K562 (cell line): ENCODE results near the gene POLR3K. TPM values are rescaled to one million over a fixed set of nuclear protein-coding genes. Genes with fewer than 3 reads are reported as not detected.

Source experiments
- ATAC-seq: fragments of 200-7000 bp; cut with Tn5 transposase; 3 replicates; pipeline ENCODE4 v1.9.1; 2020; ENCODE audit warnings: moderate library complexity
- BruUV-seq: library from RNA; stranded (reverse); fragments of 400-500 nt; replicated peaks from 2 replicates; lab custom pipeline; 2021; lab: Mats Ljungman, UMichigan
- CTCF ChIA-PET: fragments of 300-600 bp; formaldehyde crosslinking; extraction: SDS; loops from one replicate; lab custom pipeline; 2021; ENCODE audit warnings: low intra/inter-chr PET ratio; lab: Yijun Ruan, JAX
- POLR2A ChIA-PET: fragments of 300-600, 350-650 bp; sonication (Branson Sonifier 250); formaldehyde crosslinking; extraction: SDS; loops from one replicate; lab custom pipeline; 2021; ENCODE audit warnings: antibody characterized with exemption, inconsistent platforms; lab: Yijun Ruan, JAX
- DNase-seq, 4 experiments: peaks; one replicate each; pipeline versions ENCODE4 v3.0.0 to v3.0.0-alpha.2; 2011 to 2018; ENCODE audit warnings: low spot score in 3 of 4, mixed read lengths in 3 of 4; ENCODE audit errors: extremely low read depth in 1 of 4
- FAIRE-seq: peaks from 2 replicates; lab custom pipeline; 2011; peaks lifted over from hg19 to GRCh38; lab: Jason Lieb, UNC
- H2AFZ ChIP-seq: 2 replicates; pipeline ENCODE4 v1.6.0; 2011; ENCODE audit warnings: low read depth, low read length, control low read depth, inconsistent platforms
- H3K27ac ChIP-seq: fragments of 200-600 bp; 3 replicates; pipeline ENCODE4 v1.8.0; 2011; ENCODE audit warnings: low read depth, mild to moderate bottlenecking, control low read depth, inconsistent platforms, low read length, moderate library complexity, mixed read lengths; ENCODE audit errors: extremely low read depth
- H3K27me3 ChIP-seq, 2 experiments: fragments of 300-600 bp in 1 of 2; 2 replicates in 1 of 2; 3 replicates in 1 of 2; pipeline versions ENCODE4 v1.6.0 to v1.8.0; 2011; ENCODE audit warnings: inconsistent platforms in 2 of 2, low read length in 2 of 2, mild to moderate bottlenecking in 1 of 2, mixed read lengths in 1 of 2, moderate library complexity in 1 of 2; ENCODE audit not compliant: control insufficient read depth in 2 of 2, insufficient read depth in 2 of 2
- H3K36me3 ChIP-seq: fragments of 300-600 bp; 3 replicates; pipeline ENCODE4 v1.8.0; 2011; ENCODE audit warnings: mild to moderate bottlenecking, low read length, inconsistent platforms; ENCODE audit not compliant: control insufficient read depth, insufficient read depth
- H3K4me1 ChIP-seq, 2 experiments: fragments of 200-600 bp in 1 of 2; replicated peaks in 1 of 2; 2 replicates in 1 of 2; 3 replicates in 1 of 2; pipeline versions ENCODE4 v1.5.1 to v1.8.0; 2011; ENCODE audit warnings: inconsistent platforms in 2 of 2, low read length in 2 of 2, mild to moderate bottlenecking in 1 of 2, mixed read lengths in 1 of 2, moderate library complexity in 1 of 2; ENCODE audit not compliant: control insufficient read depth in 2 of 2, insufficient read depth in 2 of 2
- H3K4me2 ChIP-seq: 2 replicates; pipeline ENCODE4 v1.6.1; 2011; ENCODE audit warnings: low read length, control low read depth, inconsistent platforms, mixed read lengths; ENCODE audit not compliant: insufficient read depth
- H3K4me3 ChIP-seq: fragments of 200-600 bp; sonication (generic), shearing (Covaris generic); 2 replicates; pipeline ENCODE4 v1.5.1; 2016; ENCODE audit warnings: control low read depth, inconsistent platforms
- H3K79me2 ChIP-seq: fragments of 200-600 bp; 3 replicates; pipeline ENCODE4 v1.8.0; 2011; ENCODE audit warnings: low read length, inconsistent platforms; ENCODE audit not compliant: control insufficient read depth, insufficient read depth
- H3K9ac ChIP-seq, 2 experiments: 2 replicates each; pipeline versions ENCODE4 v1.6.0 to v1.6.1; 2011; ENCODE audit warnings: low read depth in 2 of 2, low read length in 2 of 2, control low read depth in 1 of 2, inconsistent platforms in 1 of 2, mild to moderate bottlenecking in 1 of 2, mixed read lengths in 1 of 2; ENCODE audit not compliant: insufficient read depth in 1 of 2
- H3K9me1 ChIP-seq: one replicate; pipeline ENCODE4 v1.6.0; 2011; ENCODE audit warnings: inconsistent platforms, mild to moderate bottlenecking, low read length, moderate library complexity; ENCODE audit not compliant: control insufficient read depth, insufficient read depth
- H3K9me3 ChIP-seq: replicated peaks from 2 replicates; pipeline ENCODE4 v1.5.1; 2011; ENCODE audit warnings: low read depth, low read length, inconsistent platforms; ENCODE audit not compliant: control insufficient read depth, insufficient read depth
- H4K20me1 ChIP-seq: replicated peaks from 2 replicates; pipeline ENCODE4 v1.6.1; 2011; ENCODE audit warnings: low read length, inconsistent platforms, mixed read lengths; ENCODE audit not compliant: control insufficient read depth, insufficient read depth
- ATF3 ChIP-seq, 2 experiments: fragments of 450-650 bp in 1 of 2; sonication (generic) in 1 of 2; formaldehyde crosslinking in 1 of 2; IDR thresholded peaks in 1 of 2; conservative IDR thresholded peaks in 1 of 2; 2 replicates each; pipeline versions ENCODE4 v1.6.1 to v1.8.1; 2016 to 2023; ENCODE audit warnings: mild to moderate bottlenecking in 2 of 2, moderate library complexity in 2 of 2, inconsistent platforms in 1 of 2, missing genetic modification reagents in 1 of 2
- CBX3 ChIP-seq, 2 experiments: IDR thresholded peaks; 1 replicate in 1 of 2; 2 replicates in 1 of 2; pipeline ENCODE4 v1.6.1; 2012; ENCODE audit warnings: inconsistent platforms in 2 of 2, low read length in 2 of 2, borderline replicate concordance in 1 of 2, control low read depth in 1 of 2
- ELF1 ChIP-seq: fragments of 200-800 bp; sonication (Bioruptor generic); IDR thresholded peaks from 2 replicates; pipeline ENCODE4 v1.6.1; 2016; ENCODE audit warnings: missing genetic modification characterization, missing compliant biosample characterization
- ESRRA ChIP-seq: fragments of 450-650 bp; IDR thresholded peaks from 2 replicates; pipeline ENCODE4 v1.6.1; 2014; ENCODE audit warnings: low read depth, mild to moderate bottlenecking, moderate library complexity, borderline replicate concordance
- HIVEP1 ChIP-seq: fragments of 250-450 bp; sonication (Bioruptor Pico); IDR thresholded peaks from 2 replicates; pipeline ENCODE4 v1.4.0; 2020; ENCODE audit warnings: mild to moderate bottlenecking
- MEF2A ChIP-seq: IDR thresholded peaks from 2 replicates; pipeline ENCODE4 v1.6.1; 2011; ENCODE audit warnings: low read depth, mild to moderate bottlenecking, low read length, moderate library complexity; ENCODE audit not compliant: control insufficient read depth
- POLR2H ChIP-seq: IDR thresholded peaks from 2 replicates; pipeline ENCODE4 v1.6.1; 2016; ENCODE audit warnings: missing genetic modification characterization, low read depth, mild to moderate bottlenecking, control low read depth, missing compliant biosample characterization, moderate library complexity
- SAP30 ChIP-seq: fragments of 200-600 bp; sonication (generic); IDR thresholded peaks from 2 replicates; pipeline ENCODE4 v1.6.1; 2012; ENCODE audit warnings: borderline replicate concordance, low read depth, mild to moderate bottlenecking, moderate library complexity, low read length, control low read depth, inconsistent platforms; ENCODE audit not compliant: insufficient read depth, poor library complexity, severe bottlenecking
- SMC3 ChIP-seq: conservative IDR thresholded peaks from 2 replicates; pipeline ENCODE4 v1.6.1; 2011; ENCODE audit warnings: low read depth, low read length, improper control_type of control experiment; ENCODE audit not compliant: insufficient read depth
- WHSC1 ChIP-seq: IDR thresholded peaks from one replicate; pipeline ENCODE4 v1.6.1; 2012; ENCODE audit warnings: low read length, control low read depth, inconsistent platforms
- ZNF512 ChIP-seq: IDR thresholded peaks from 2 replicates; pipeline ENCODE4 v1.6.1; 2016; ENCODE audit warnings: missing genetic modification characterization, missing compliant biosample characterization
- WGBS: fragments of 100-300 bp; shearing (Covaris generic); methylation state at CpG from one replicate; pipeline ENCODE4 v1.1.6; 2016; ENCODE audit warnings: low coverage, mixed read lengths; ENCODE audit not compliant: insufficient coverage; ENCODE audit errors: missing lambda C conversion rate; 5-methylcytosine and 5-hydroxymethylcytosine counted together
- in situ Hi-C: fragments of 300-500 bp; cut with MboI; formaldehyde crosslinking; loops from 4 replicates; pipeline ENCODE4 v1.15.0; 2018; ENCODE audit warnings: inconsistent platforms, mixed read lengths
- intact Hi-C: fragments of 100-400 bp; cut with micrococcal nuclease; formaldehyde crosslinking; loops from 2 replicates; pipeline ENCODE4 v1.14.2; 2022
- polyA plus RNA-seq, 8 experiments: library from polyadenylated mRNA; depleted of rRNA in 4 of 8; stranded (reverse) in 5 of 8; unstranded in 3 of 8; fragments of >200 nt; fragmentation: Nextera tagmentation in 2 of 8; fragmentation: Illumina TruSeq in 1 of 8; extraction: Ambion mirVana in 2 of 8; extraction: Trizol in 1 of 8; gene quantifications; 2 replicates each; pipeline versions ENCODE4 v1.2.1 to v1.2.3, GENCODE V29; 2011 to 2014; ENCODE audit warnings: inconsistent platforms in 1 of 8, missing spikeins in 1 of 8
- total RNA-seq, 7 experiments: library from RNA; depleted of rRNA in 6 of 7; stranded (reverse); fragments of >200 nt in 6 of 7; fragmentation: Illumina TruSeq in 2 of 7; extraction: Trizol in 2 of 7; gene quantifications; 2 replicates each; pipeline versions ENCODE4 v1.2.1 to v1.2.3, GENCODE V29; 2011 to 2021; ENCODE audit warnings: low replicate concordance in 1 of 7
- TF ChIP-seq, protein P1 (sequence below): fragments of 450-650 bp; IDR thresholded peaks from 2 replicates; pipeline ENCODE4 v1.7.1; 2018; ENCODE audit warnings: mild to moderate bottlenecking, low read depth; ENCODE audit not compliant: partially characterized antibody

The POLR3K gene
- total and polyA plus RNA-seq, 9 of the 15 experiments (the other 6 are each of a cell fraction or from before 2014, with no cell fraction given), result 42.1 to 315 (median 86.7) TPM

GRCh38 chr16:50769-51591 is 2.4 kb downstream of the POLR3K start:
- Histone ChIP-seq H3K4me2 (peak overlapping the region; percentile 84), H3K4me1 (peaks cover 8 to 12% of the 10 kb centered on the region in 2 experiments; a peak in 4 of 5 replicates), H3K27me3 (no peaks in the 10 kb centered on the region), H2AFZ (no peak overlapping the region), H3K9ac (peak overlapping the region; percentile 72 to 83; a peak in 3 of 4 replicates), H3K9me3 (no peaks in the 10 kb centered on the region), H3K9me1 (no peaks in the 10 kb centered on the region), H3K36me3 (peaks cover 62% of the 10 kb centered on the region), H3K27ac (peak overlapping the region; percentile 67; the same call in 2 of the 3 replicates), H4K20me1 (no peaks in the 10 kb centered on the region; the same call in 1 of the 2 replicates), H3K4me3 (peak overlapping the region; percentile 92), H3K79me2 (peaks cover 84% of the 10 kb centered on the region)
- TF ChIP-seq HIVEP1 (CRISPR knock-in tag), result no peak
- TF ChIP-seq WHSC1, result no peak
- TF ChIP-seq SAP30, result no peak
- peak; percentile 50; the same call in 1 of the 2 replicates for TF ChIP-seq ATF3 (IDR thresholded peaks at IDR 0.05)
- TF ChIP-seq ATF3 (CRISPR knock-in tag; conservative IDR thresholded peaks at IDR 0.05), result no peak
- TF ChIP-seq SMC3, result no peak
- no peak for TF ChIP-seq ZNF512
- TF ChIP-seq POLR2H (tag), result no peak
- TF ChIP-seq, protein P1, sequence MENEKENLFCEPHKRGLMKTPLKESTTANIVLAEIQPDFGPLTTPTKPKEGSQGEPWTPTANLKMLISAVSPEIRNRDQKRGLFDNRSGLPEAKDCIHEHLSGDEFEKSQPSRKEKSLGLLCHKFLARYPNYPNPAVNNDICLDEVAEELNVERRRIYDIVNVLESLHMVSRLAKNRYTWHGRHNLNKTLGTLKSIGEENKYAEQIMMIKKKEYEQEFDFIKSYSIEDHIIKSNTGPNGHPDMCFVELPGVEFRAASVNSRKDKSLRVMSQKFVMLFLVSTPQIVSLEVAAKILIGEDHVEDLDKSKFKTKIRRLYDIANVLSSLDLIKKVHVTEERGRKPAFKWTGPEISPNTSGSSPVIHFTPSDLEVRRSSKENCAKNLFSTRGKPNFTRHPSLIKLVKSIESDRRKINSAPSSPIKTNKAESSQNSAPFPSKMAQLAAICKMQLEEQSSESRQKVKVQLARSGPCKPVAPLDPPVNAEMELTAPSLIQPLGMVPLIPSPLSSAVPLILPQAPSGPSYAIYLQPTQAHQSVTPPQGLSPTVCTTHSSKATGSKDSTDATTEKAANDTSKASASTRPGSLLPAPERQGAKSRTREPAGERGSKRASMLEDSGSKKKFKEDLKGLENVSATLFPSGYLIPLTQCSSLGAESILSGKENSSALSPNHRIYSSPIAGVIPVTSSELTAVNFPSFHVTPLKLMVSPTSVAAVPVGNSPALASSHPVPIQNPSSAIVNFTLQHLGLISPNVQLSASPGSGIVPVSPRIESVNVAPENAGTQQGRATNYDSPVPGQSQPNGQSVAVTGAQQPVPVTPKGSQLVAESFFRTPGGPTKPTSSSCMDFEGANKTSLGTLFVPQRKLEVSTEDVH, result no peak
- peak; percentile 74 for TF ChIP-seq MEF2A
- TF ChIP-seq CBX3 (IDR thresholded peaks at IDR 0.05; ENCODE audit: borderline replicate concordance in 1 of 2, low read length in 2 of 2), result no peak
- TF ChIP-seq ESRRA, result no peak
- TF ChIP-seq ELF1 (tag), result no peak
- ChIA-PET POLR2A (no interaction called here), CTCF (no interaction called here)
- BruUV-seq, result TSS peak; percentile 54
- FAIRE-seq (no peak), DNase-seq (no peak), ATAC-seq (no peak)
- 59% methylated on average over 13 of the region's 15 CpGs for WGBS
- in situ Hi-C loops (no loop called here), intact Hi-C loops (no loop called here)
